HL-60 (cell line): ENCODE data around the gene VOPP1.
A peak's percentile ranks its signal among the peaks of the same experiment; 100 is the strongest.

ENCODE experiments used
- DNase-seq, 2 experiments: peaks; one replicate each; pipeline ENCODE4 v3.0.0-alpha.2; 2010 to 2020; ENCODE audit warnings: low read depth in 1 of 2, low spot score in 1 of 2
- H3K27ac ChIP-seq: fragments of 250-450 bp; sonication (Bioruptor Pico); replicated peaks from 2 replicates; pipeline ENCODE4 v1.5.1; 2020; ENCODE audit warnings: mild to moderate bottlenecking, moderate library complexity
- H3K27me3 ChIP-seq: fragments of 250-450 bp; sonication (Bioruptor Pico); 2 replicates; pipeline ENCODE4 v1.5.1; 2021; ENCODE audit warnings: mild to moderate bottlenecking, moderate library complexity; ENCODE audit not compliant: insufficient read depth, poor library complexity, severe bottlenecking
- H3K4me3 ChIP-seq: replicated peaks from 2 replicates; pipeline ENCODE4 v1.5.1; 2011; ENCODE audit warnings: mild to moderate bottlenecking, control low read depth, low read length; ENCODE audit not compliant: insufficient read depth
- GABPA ChIP-seq: IDR thresholded peaks from 2 replicates; pipeline ENCODE4 v1.6.1; 2012; ENCODE audit warnings: low read depth
- POLR2AphosphoS5 ChIP-seq: IDR thresholded peaks from 2 replicates; pipeline ENCODE4 v1.6.1; 2012; ENCODE audit warnings: low read depth
- SPI1 ChIP-seq: IDR thresholded peaks from 2 replicates; pipeline ENCODE4 v1.6.1; 2012; ENCODE audit warnings: low read depth, mild to moderate bottlenecking, borderline replicate concordance
- TF ChIP-seq, protein P1 (sequence below): IDR thresholded peaks from 2 replicates; pipeline ENCODE4 v1.6.1; 2012; ENCODE audit warnings: low read depth; ENCODE audit not compliant: insufficient replicate concordance
- TF ChIP-seq, protein P2 (sequence below): IDR thresholded peaks from one replicate; pipeline ENCODE4 v1.5.1; 2011; ENCODE audit warnings: low read length, control low read depth, inconsistent platforms; ENCODE audit not compliant: insufficient read depth

The VOPP1 gene

DNA sequence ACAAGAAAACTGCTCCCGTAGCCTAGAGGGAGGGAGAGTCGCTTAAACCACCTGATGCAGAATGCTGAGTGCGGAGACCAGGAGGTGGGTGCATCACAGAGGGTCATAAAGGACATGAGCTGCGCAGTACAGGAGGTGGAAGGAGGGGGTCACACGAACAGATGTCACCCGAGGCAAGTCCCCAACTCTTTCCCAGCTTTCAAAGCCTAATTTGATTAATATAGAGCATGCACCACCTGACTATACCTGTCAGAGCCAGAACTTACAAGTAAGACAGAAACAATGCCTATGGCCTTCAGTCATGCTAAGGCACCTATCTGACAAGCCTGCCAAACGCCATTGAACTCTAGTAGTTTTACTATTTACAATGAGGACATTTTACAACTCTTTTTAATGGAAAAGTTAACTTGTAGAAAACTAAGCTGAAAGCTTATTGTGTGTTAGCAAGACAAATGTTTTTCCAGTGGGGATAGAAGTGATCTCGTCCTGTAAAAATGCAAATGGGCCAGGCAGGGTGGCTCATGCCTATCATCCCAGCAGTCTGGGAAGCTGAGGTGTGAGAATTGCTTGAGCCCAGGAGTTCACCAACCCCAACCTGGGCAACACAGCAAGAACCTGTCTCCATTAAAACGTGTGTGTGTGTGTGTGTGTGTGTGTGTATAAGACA, 1.1 kb upstream of the VOPP1 start:
- Histone ChIP-seq H3K27me3 (no peaks in the 10 kb centered on the region), H3K27ac (no peak overlapping the region), H3K4me3 (peak overlapping the region; percentile 64; the same call in 1 of the 2 replicates)
- TF ChIP-seq, protein P1, sequence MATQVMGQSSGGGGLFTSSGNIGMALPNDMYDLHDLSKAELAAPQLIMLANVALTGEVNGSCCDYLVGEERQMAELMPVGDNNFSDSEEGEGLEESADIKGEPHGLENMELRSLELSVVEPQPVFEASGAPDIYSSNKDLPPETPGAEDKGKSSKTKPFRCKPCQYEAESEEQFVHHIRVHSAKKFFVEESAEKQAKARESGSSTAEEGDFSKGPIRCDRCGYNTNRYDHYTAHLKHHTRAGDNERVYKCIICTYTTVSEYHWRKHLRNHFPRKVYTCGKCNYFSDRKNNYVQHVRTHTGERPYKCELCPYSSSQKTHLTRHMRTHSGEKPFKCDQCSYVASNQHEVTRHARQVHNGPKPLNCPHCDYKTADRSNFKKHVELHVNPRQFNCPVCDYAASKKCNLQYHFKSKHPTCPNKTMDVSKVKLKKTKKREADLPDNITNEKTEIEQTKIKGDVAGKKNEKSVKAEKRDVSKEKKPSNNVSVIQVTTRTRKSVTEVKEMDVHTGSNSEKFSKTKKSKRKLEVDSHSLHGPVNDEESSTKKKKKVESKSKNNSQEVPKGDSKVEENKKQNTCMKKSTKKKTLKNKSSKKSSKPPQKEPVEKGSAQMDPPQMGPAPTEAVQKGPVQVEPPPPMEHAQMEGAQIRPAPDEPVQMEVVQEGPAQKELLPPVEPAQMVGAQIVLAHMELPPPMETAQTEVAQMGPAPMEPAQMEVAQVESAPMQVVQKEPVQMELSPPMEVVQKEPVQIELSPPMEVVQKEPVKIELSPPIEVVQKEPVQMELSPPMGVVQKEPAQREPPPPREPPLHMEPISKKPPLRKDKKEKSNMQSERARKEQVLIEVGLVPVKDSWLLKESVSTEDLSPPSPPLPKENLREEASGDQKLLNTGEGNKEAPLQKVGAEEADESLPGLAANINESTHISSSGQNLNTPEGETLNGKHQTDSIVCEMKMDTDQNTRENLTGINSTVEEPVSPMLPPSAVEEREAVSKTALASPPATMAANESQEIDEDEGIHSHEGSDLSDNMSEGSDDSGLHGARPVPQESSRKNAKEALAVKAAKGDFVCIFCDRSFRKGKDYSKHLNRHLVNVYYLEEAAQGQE = no peak
- TF ChIP-seq GABPA (no peak), POLR2AphosphoS5 (no peak), SPI1 (no peak)
- TF ChIP-seq, protein P2, sequence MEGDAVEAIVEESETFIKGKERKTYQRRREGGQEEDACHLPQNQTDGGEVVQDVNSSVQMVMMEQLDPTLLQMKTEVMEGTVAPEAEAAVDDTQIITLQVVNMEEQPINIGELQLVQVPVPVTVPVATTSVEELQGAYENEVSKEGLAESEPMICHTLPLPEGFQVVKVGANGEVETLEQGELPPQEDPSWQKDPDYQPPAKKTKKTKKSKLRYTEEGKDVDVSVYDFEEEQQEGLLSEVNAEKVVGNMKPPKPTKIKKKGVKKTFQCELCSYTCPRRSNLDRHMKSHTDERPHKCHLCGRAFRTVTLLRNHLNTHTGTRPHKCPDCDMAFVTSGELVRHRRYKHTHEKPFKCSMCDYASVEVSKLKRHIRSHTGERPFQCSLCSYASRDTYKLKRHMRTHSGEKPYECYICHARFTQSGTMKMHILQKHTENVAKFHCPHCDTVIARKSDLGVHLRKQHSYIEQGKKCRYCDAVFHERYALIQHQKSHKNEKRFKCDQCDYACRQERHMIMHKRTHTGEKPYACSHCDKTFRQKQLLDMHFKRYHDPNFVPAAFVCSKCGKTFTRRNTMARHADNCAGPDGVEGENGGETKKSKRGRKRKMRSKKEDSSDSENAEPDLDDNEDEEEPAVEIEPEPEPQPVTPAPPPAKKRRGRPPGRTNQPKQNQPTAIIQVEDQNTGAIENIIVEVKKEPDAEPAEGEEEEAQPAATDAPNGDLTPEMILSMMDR = no peak
- no peak for DNase-seq

DNA sequence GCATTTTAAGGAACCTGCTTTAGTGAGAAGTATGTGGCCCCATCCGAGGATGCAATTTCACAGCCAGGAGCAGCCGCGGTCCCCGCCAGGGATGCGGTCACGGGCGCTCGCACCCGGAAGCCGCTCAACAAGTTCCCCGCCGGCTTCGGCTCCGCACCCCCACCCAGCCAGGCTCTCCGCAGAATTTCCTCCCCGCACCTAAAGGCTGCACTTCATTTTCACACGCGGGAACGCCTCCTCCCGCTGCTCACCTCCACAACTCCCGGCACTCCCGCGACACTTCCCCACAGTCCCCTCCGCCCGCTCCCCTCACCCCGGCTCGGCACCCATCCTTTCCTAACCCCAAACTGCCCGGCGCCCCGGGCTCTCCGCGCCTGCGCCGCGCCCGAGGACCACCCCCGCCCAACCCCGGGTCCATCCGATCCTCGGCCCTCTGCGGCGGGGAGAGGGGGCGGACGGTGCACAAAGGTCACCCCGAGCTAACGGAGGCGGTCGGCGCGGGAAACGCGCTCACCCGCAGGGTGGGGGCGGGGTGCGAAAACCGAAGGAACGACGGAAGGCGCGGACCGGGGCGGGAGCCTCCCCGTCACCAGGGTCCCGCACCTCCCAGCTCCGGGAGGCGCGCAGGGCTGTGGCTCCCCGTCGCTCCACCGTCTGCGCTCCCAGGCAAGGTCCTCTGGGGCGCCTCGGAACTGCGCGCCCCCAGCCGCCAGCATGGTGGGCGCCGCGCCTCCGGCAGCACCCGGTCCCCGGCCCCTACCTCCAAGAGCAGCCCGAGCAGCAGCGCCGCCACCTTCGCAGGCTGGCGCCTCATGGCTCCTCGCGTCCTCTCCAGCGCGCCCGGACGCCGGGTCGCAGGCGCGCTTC, 558 bp downstream of the VOPP1 start:
- DNase-seq = peak; percentile 26 to 83
- peak overlapping the region; percentile 70 for H3K4me3 ChIP-seq
- TF ChIP-seq GABPA (0 out of 2 replicates have a peak, but pooled peaks have one; percentile 21), POLR2AphosphoS5 (no peak)
- TF ChIP-seq, protein P1 = peak; percentile 14
- H3K27me3 ChIP-seq = no peaks in the 10 kb centered on the region
- H3K27ac ChIP-seq = peak overlapping the region; percentile 74

DNA sequence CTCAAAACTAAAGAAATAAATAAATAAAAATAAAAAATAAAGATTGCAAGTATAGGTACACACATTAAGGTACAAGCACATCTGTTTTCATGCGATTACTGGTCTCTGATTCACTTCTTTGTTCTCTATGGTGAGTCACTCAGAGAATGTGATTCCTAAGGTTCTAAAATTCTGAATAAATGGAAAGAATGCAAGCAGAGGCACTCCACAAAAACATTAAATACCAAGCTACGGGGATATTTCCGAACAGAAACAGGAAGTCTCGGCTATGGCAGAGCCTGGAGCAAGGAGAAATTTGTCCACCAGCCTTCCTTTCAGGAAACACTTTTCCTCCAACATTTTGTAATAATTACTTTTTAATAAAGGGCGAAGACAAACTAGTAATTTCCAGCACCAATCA, 1.4 kb downstream of the VOPP1 start:
- TF ChIP-seq, protein P2 = no peak
- TF ChIP-seq SPI1 = peak; percentile 59; the same call in 1 of the 2 replicates
- H3K27ac ChIP-seq = no peak overlapping the region
- no peak for DNase-seq
- no peaks in the 10 kb centered on the region for H3K27me3 ChIP-seq
- peak overlapping the region; percentile 70 for H3K4me3 ChIP-seq

DNA sequence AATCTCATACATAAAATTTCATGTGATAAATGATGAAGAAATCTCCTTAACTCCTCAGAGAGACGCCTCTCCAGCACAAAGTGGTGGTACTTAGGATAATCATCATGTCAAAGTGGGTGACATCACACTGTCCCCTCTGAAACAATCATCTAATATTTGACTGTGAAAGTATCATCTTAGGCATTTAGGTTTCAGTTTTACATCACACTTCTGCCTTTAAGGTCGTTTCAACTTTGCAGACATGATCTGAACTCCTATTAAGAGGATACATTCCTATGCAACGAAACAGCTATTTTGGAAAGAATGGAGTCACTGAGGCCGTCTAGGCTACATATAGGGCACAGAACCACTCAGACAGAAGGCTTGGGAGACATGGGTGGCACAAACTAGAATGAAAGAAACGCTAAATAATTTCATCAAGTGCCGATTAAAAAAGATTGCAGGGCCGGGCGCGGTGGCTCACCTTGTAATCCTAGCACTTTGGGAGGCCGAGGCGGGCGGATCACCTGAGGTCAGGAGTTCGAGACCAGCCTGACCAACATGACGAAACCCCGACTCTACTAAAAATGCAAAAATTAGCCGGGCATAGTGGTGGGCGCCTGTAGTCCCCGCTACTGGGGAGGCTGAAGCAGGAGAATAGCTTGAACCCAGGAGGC, 2.0 kb downstream of the VOPP1 start:
- no peak overlapping the region for H3K27ac ChIP-seq
- no peaks in the 10 kb centered on the region for H3K27me3 ChIP-seq
- no peak for DNase-seq
- no peak for TF ChIP-seq GABPA
- no peak for TF ChIP-seq SPI1
- TF ChIP-seq, protein P1 = no peak
- no peak overlapping the region for H3K4me3 ChIP-seq
